H9 (cell line): ENCODE measurements around the gene EIF5A2. TPM values are rescaled to one million over a fixed set of nuclear protein-coding genes. Genes with fewer than 3 reads are reported as not detected.

Experiments
- DNase-seq: peaks from one replicate; pipeline ENCODE4 v3.0.0-alpha.2; 2017
- H2AFZ ChIP-seq: one replicate; pipeline ENCODE4 v1.6.1; 2013; ENCODE audit warnings: mild to moderate bottlenecking, low read length, control low read depth, moderate library complexity
- H2AK5ac ChIP-seq: 2 replicates; pipeline ENCODE4 v1.6.1; 2013; ENCODE audit warnings: low read length, control low read depth, mixed read lengths; ENCODE audit not compliant: insufficient read length
- H2BK120ac ChIP-seq: one replicate; pipeline ENCODE4 v1.6.1; 2013; ENCODE audit warnings: low read depth, mild to moderate bottlenecking, low read length, control low read depth, inconsistent platforms; ENCODE audit not compliant: poor library complexity, severe bottlenecking
- H2BK12ac ChIP-seq: 2 replicates; pipeline ENCODE4 v1.6.1; 2013; ENCODE audit warnings: low read length, control low read depth, mixed read lengths, low read depth; ENCODE audit not compliant: insufficient read length
- H2BK15ac ChIP-seq: 2 replicates; pipeline ENCODE4 v1.6.1; 2013; ENCODE audit warnings: low read depth, low read length, control low read depth
- H2BK20ac ChIP-seq: one replicate; pipeline ENCODE4 v1.6.1; 2013; ENCODE audit warnings: low read depth, mild to moderate bottlenecking, low read length, control low read depth, inconsistent platforms; ENCODE audit not compliant: poor library complexity, severe bottlenecking
- H2BK5ac ChIP-seq: 2 replicates; pipeline ENCODE4 v1.6.1; 2013; ENCODE audit warnings: low read length, control low read depth, mixed read lengths; ENCODE audit not compliant: insufficient read length
- H3K14ac ChIP-seq: 2 replicates; pipeline ENCODE4 v1.6.1; 2013; ENCODE audit warnings: low read length, control low read depth; ENCODE audit not compliant: insufficient read depth
- H3K18ac ChIP-seq: 2 replicates; pipeline ENCODE4 v1.6.1; 2013; ENCODE audit warnings: low read depth, mild to moderate bottlenecking, mixed read lengths, low read length, control low read depth; ENCODE audit not compliant: insufficient read length
- H3K23ac ChIP-seq: 2 replicates; pipeline ENCODE4 v1.6.1; 2013; ENCODE audit warnings: low read length, control low read depth, mixed read lengths, low read depth; ENCODE audit not compliant: insufficient read length
- H3K23me2 ChIP-seq: 2 replicates; pipeline ENCODE4 v1.6.1; 2013; ENCODE audit warnings: low read depth, mild to moderate bottlenecking, mixed read lengths, low read length, control low read depth; ENCODE audit not compliant: insufficient read length, poor library complexity, severe bottlenecking
- H3K27ac ChIP-seq: 2 replicates; pipeline ENCODE4 v1.5.1; 2013; ENCODE audit warnings: low read length, control low read depth, mixed read lengths, low read depth; ENCODE audit not compliant: insufficient read length
- H3K27me3 ChIP-seq: 2 replicates; pipeline ENCODE4 v1.6.1; 2013; ENCODE audit warnings: low read length, control low read depth, inconsistent platforms; ENCODE audit not compliant: insufficient read depth
- H3K4ac ChIP-seq: 2 replicates; pipeline ENCODE4 v1.6.1; 2013; ENCODE audit warnings: low read depth, mild to moderate bottlenecking, control low read depth, inconsistent platforms, low read length, moderate library complexity
- H3K4me1 ChIP-seq: 2 replicates; pipeline ENCODE4 v1.6.1; 2013; ENCODE audit warnings: low read length, control low read depth, inconsistent platforms; ENCODE audit not compliant: insufficient read depth
- H3K4me2 ChIP-seq: 2 replicates; pipeline ENCODE4 v1.6.1; 2013; ENCODE audit warnings: low read length, control low read depth, mixed read lengths; ENCODE audit not compliant: insufficient read length, insufficient read depth
- H3K56ac ChIP-seq: 2 replicates; pipeline ENCODE4 v1.6.1; 2013; ENCODE audit warnings: low read depth, mild to moderate bottlenecking, mixed read lengths, low read length, control low read depth; ENCODE audit not compliant: insufficient read length
- H3K79me1 ChIP-seq: 2 replicates; pipeline ENCODE4 v1.6.1; 2013; ENCODE audit warnings: low read depth, mild to moderate bottlenecking, moderate library complexity, low read length, control low read depth, inconsistent platforms; ENCODE audit not compliant: insufficient read depth, poor library complexity, severe bottlenecking
- H3K79me2 ChIP-seq: 2 replicates; pipeline ENCODE4 v1.6.1; 2013; ENCODE audit warnings: low read length, control low read depth, inconsistent platforms; ENCODE audit not compliant: insufficient read depth
- H3K9ac ChIP-seq: 2 replicates; pipeline ENCODE4 v1.6.1; 2013; ENCODE audit warnings: low read length, control low read depth, mixed read lengths; ENCODE audit not compliant: insufficient read length; ENCODE audit errors: extremely low read depth
- H3K9me3 ChIP-seq: one replicate; pipeline ENCODE4 v1.6.1; 2013; ENCODE audit warnings: low read depth, low read length, inconsistent platforms; ENCODE audit not compliant: control insufficient read depth
- H3T11ph ChIP-seq: one replicate; pipeline ENCODE4 v1.6.1; 2013; ENCODE audit warnings: mild to moderate bottlenecking, low read length, control low read depth, inconsistent platforms
- H4K20me1 ChIP-seq: one replicate; pipeline ENCODE4 v1.6.1; 2013; ENCODE audit not compliant: control insufficient read depth, insufficient read length, insufficient read depth
- H4K5ac ChIP-seq: 2 replicates; pipeline ENCODE4 v1.6.1; 2013; ENCODE audit warnings: low read depth, mild to moderate bottlenecking, mixed read lengths, low read length, control low read depth; ENCODE audit not compliant: insufficient read length
- H4K8ac ChIP-seq: replicated peaks from 2 replicates; pipeline ENCODE4 v1.6.1; 2013; ENCODE audit warnings: low read length, control low read depth, mixed read lengths, low read depth; ENCODE audit not compliant: insufficient read length
- H4K91ac ChIP-seq: 2 replicates; pipeline ENCODE4 v1.6.1; 2013; ENCODE audit warnings: low read depth, mild to moderate bottlenecking, moderate library complexity, mixed read lengths, low read length, control low read depth; ENCODE audit not compliant: insufficient read length
- H3K27ac Mint-ChIP-seq, 3 experiments: 2 replicates in 2 of 3; 3 replicates in 1 of 3; pipeline ENCODE4 v1.8.0; 2020 to 2021; ENCODE audit warnings: mixed read lengths in 3 of 3, mild to moderate bottlenecking in 1 of 3, moderate library complexity in 1 of 3
- H3K27me3 Mint-ChIP-seq: 2 replicates; pipeline ENCODE4 v1.8.0; 2021; ENCODE audit warnings: low read depth, mild to moderate bottlenecking, moderate library complexity, mixed read lengths
- H3K36me3 Mint-ChIP-seq, 3 experiments: 2 replicates in 2 of 3; 3 replicates in 1 of 3; pipeline ENCODE4 v1.8.0; 2020 to 2021; ENCODE audit warnings: low read depth in 3 of 3, mixed read lengths in 3 of 3; ENCODE audit not compliant: insufficient read depth in 1 of 3
- H3K4me1 Mint-ChIP-seq, 2 experiments: 2 replicates each; pipeline ENCODE4 v1.8.0; 2020; ENCODE audit warnings: mixed read lengths in 2 of 2
- H3K4me3 Mint-ChIP-seq, 2 experiments: 2 replicates in 1 of 2; 3 replicates in 1 of 2; pipeline ENCODE4 v1.8.0; 2020 to 2021; ENCODE audit warnings: mild to moderate bottlenecking in 2 of 2, mixed read lengths in 2 of 2, moderate library complexity in 1 of 2
- H3K9me3 Mint-ChIP-seq, 2 experiments: 2 replicates in 1 of 2; 3 replicates in 1 of 2; pipeline ENCODE4 v1.8.0; 2020; ENCODE audit warnings: mild to moderate bottlenecking in 2 of 2, mixed read lengths in 2 of 2, moderate library complexity in 1 of 2
- CTCF ChIP-seq: fragments of 200-600 bp; sonication (generic); conservative IDR thresholded peaks from 3 replicates; pipeline ENCODE4 v1.8.0; 2021; ENCODE audit warnings: antibody characterized with exemption, mild to moderate bottlenecking
- WGBS: extraction: QIAGEN DNeasy Blood & Tissue Kit; methylation state at CpG from one replicate; pipeline ENCODE4 v1.1.7; 2013; ENCODE audit warnings: missing lambda C conversion rate, low lambda C conversion rate, mixed read lengths; ENCODE audit not compliant: insufficient read length; ENCODE audit errors: extremely low coverage; 5-methylcytosine and 5-hydroxymethylcytosine counted together
- total RNA-seq: library from RNA; stranded (reverse); gene quantifications from 2 replicates; pipeline ENCODE4 v1.2.1, GENCODE V29; 2021

EIF5A2 gene
- total RNA-seq, 1 experiment from 2014 or later, result 7.7 TPM

GRCh38 chr3:170848292-170848917 is 60.0 kb downstream of the EIF5A2 start:
- Histone ChIP-seq H2BK12ac (no peak overlapping the region), H3K4me2 (no peak overlapping the region), H3T11ph (no peak overlapping the region), H3K4ac (no peak overlapping the region), H2BK20ac (no peak overlapping the region), H2AFZ (no peak overlapping the region), H3K27me3 (no peaks in the 10 kb centered on the region), H4K20me1 (no peaks in the 10 kb centered on the region), H3K27ac (no peak overlapping the region), H2BK15ac (no peak overlapping the region), H4K5ac (no peak overlapping the region), H3K9me3 (peaks cover 7% of the 10 kb centered on the region), H3K18ac (no peak overlapping the region), H3K14ac (no peak overlapping the region), H3K79me2 (no peaks in the 10 kb centered on the region), H2BK120ac (no peak overlapping the region), H3K79me1 (no peaks in the 10 kb centered on the region), H3K23ac (no peak overlapping the region), H4K8ac (no peak overlapping the region), H4K91ac (no peak overlapping the region), H3K4me1 (no peaks in the 10 kb centered on the region), H3K9ac (no peak overlapping the region), H2BK5ac (no peak overlapping the region), H3K23me2 (no peaks in the 10 kb centered on the region), H3K56ac (no peak overlapping the region), H2AK5ac (no peak overlapping the region)
- Mint-ChIP-seq H3K36me3 (0 out of 7 replicates have a peak, but pooled peaks cover 0 to 4% (median 0%) of the 10 kb centered on the region in 3 experiments), H3K4me1 (no peaks in the 10 kb centered on the region), H3K27me3 (no peaks in the 10 kb centered on the region), H3K27ac (no peak overlapping the region), H3K9me3 (peaks cover 4 to 8% of the 10 kb centered on the region in 2 experiments; a peak in 3 of 5 replicates), H3K4me3 (no peak overlapping the region)
- no peak for DNase-seq
- peak; percentile 49 for TF ChIP-seq CTCF
- WGBS, result no CpG with 5 or more reads among the region's 2 CpGs
